Caco-2 (cell line): Measurements from ENCODE around the gene RAE1. TPM values are rescaled to one million over a fixed set of nuclear protein-coding genes. Genes with fewer than 3 reads are reported as not detected.

Source experiments
- BruUV-seq: library from RNA; stranded (reverse); fragments of 400-500 nt; replicated peaks from 2 replicates; lab custom pipeline; 2021; lab: Mats Ljungman, UMichigan
- CTCF ChIA-PET: fragments of 300-600 bp; sonication (Branson Sonifier 250); formaldehyde crosslinking; loops from one replicate; lab custom pipeline; 2022; ENCODE audit warnings: antibody characterized with exemption; lab: Charles Lee
- POLR2A ChIA-PET: fragments of 300-600 bp; sonication (Branson Sonifier 250); formaldehyde crosslinking; loops from one replicate; lab custom pipeline; 2022; ENCODE audit warnings: antibody characterized with exemption; lab: Charles Lee
- DNase-seq, 2 experiments: peaks; one replicate each; pipeline versions ENCODE4 v3.0.0 to v3.0.0-alpha.2; 2020 to 2022
- H3K27me3 ChIP-seq: replicated peaks from 2 replicates; pipeline ENCODE4 v1.6.0; 2011; ENCODE audit warnings: low read length; ENCODE audit not compliant: control insufficient read depth, insufficient read depth
- H3K36me3 ChIP-seq: 2 replicates; pipeline ENCODE4 v1.5.1; 2011; ENCODE audit warnings: low read length; ENCODE audit not compliant: control insufficient read depth, insufficient read depth
- H3K4me1 ChIP-seq: fragments of 250-450 bp; sonication (Bioruptor Pico); 2 replicates; pipeline ENCODE4 v1.5.1; 2020; ENCODE audit warnings: mild to moderate bottlenecking
- H3K4me3 ChIP-seq: 2 replicates; pipeline ENCODE4 v1.5.1; 2011; ENCODE audit warnings: low read depth, mild to moderate bottlenecking, control low read depth, low read length
- H3K9me3 ChIP-seq: fragments of 250-450 bp; sonication (Bioruptor Pico); 2 replicates; pipeline ENCODE4 v1.5.1; 2020; ENCODE audit warnings: mild to moderate bottlenecking, moderate library complexity
- H3K27ac Mint-ChIP-seq: one replicate; pipeline ENCODE4 v1.8.0; 2022; ENCODE audit warnings: mixed read lengths; ENCODE audit not compliant: unreplicated experiment
- H3K27me3 Mint-ChIP-seq: one replicate; pipeline ENCODE4 v1.8.0; 2022; ENCODE audit warnings: mixed read lengths; ENCODE audit not compliant: insufficient read depth, unreplicated experiment
- H3K36me3 Mint-ChIP-seq: one replicate; pipeline ENCODE4 v1.8.0; 2022; ENCODE audit warnings: mild to moderate bottlenecking, mixed read lengths; ENCODE audit not compliant: insufficient read depth, unreplicated experiment
- H3K4me1 Mint-ChIP-seq: one replicate; pipeline ENCODE4 v1.8.0; 2022; ENCODE audit warnings: low read depth, mixed read lengths; ENCODE audit not compliant: unreplicated experiment
- H3K4me3 Mint-ChIP-seq: one replicate; pipeline ENCODE4 v1.8.0; 2022; ENCODE audit warnings: mild to moderate bottlenecking, moderate library complexity, mixed read lengths; ENCODE audit not compliant: unreplicated experiment
- H3K9me3 Mint-ChIP-seq: one replicate; pipeline ENCODE4 v1.8.0; 2022; ENCODE audit warnings: mixed read lengths; ENCODE audit not compliant: unreplicated experiment
- CTCF ChIP-seq, 2 experiments: fragments of 200-600 bp in 1 of 2; IDR thresholded peaks; 1 replicate in 1 of 2; 2 replicates in 1 of 2; pipeline versions ENCODE4 v1.5.1 to v1.8.0; 2011 to 2022; ENCODE audit warnings: antibody characterized with exemption in 1 of 2, control low read depth in 1 of 2, inconsistent platforms in 1 of 2, low read depth in 1 of 2, low read length in 1 of 2, mild to moderate bottlenecking in 1 of 2, moderate library complexity in 1 of 2; ENCODE audit not compliant: insufficient read depth in 1 of 2, severe bottlenecking in 1 of 2, unreplicated experiment in 1 of 2
- intact Hi-C: fragments of 100-400 bp; cut with micrococcal nuclease; formaldehyde crosslinking; loops from one replicate; pipeline ENCODE4 v1.10.0; 2022; ENCODE audit not compliant: unreplicated experiment
- total RNA-seq: library from RNA; stranded (reverse); gene quantifications from 2 replicates; pipeline ENCODE4 v1.2.3, GENCODE V29; 2022

The RAE1 gene
- total RNA-seq, 1 experiment from 2014 or later: 133 TPM

- no peaks in the 10 kb centered on the region for H3K9me3 ChIP-seq
- intact Hi-C loops: no loop called here
- DNase-seq: no peak
- H3K27ac Mint-ChIP-seq: no peak overlapping the region
- no peaks in the 10 kb centered on the region for H3K9me3 Mint-ChIP-seq
- peaks cover 31% of the 10 kb centered on the region for H3K36me3 Mint-ChIP-seq
- H3K27me3 ChIP-seq: no peaks in the 10 kb centered on the region
- CTCF ChIA-PET: no interaction called here
- POLR2A ChIA-PET: no interaction called here
- peaks cover 19% of the 10 kb centered on the region for H3K36me3 ChIP-seq
- no peak overlapping the region for H3K4me3 ChIP-seq
- no peak for TF ChIP-seq CTCF (IDR thresholded peaks at IDR 0.05; ENCODE audit: insufficient read depth in 1 of 2, low read depth in 1 of 2, low read length in 1 of 2, severe bottlenecking in 1 of 2, unreplicated experiment in 1 of 2)
- no peaks in the 10 kb centered on the region for H3K4me1 ChIP-seq
- no peak overlapping the region for H3K4me3 Mint-ChIP-seq
- no peaks in the 10 kb centered on the region for H3K27me3 Mint-ChIP-seq
- peaks cover 7% of the 10 kb centered on the region for H3K4me1 Mint-ChIP-seq
- no TSS peak for BruUV-seq
Measured at GRCh38 chr20:57397693-57398108, 46.6 kb downstream of the RAE1 start.

- peaks cover 24% of the 10 kb centered on the region for H3K36me3 Mint-ChIP-seq
- Histone ChIP-seq H3K4me1 (no peaks in the 10 kb centered on the region), H3K9me3 (no peaks in the 10 kb centered on the region), H3K27me3 (no peaks in the 10 kb centered on the region), H3K4me3 (no peak overlapping the region), H3K36me3 (peaks cover 18% of the 10 kb centered on the region)
- ChIA-PET POLR2A (no interaction called here), CTCF (no interaction called here)
- H3K27me3 Mint-ChIP-seq: no peaks in the 10 kb centered on the region
- intact Hi-C loops: no loop called here
- DNase-seq: no peak
- no peaks in the 10 kb centered on the region for H3K9me3 Mint-ChIP-seq
- BruUV-seq: no TSS peak
- no peak overlapping the region for H3K27ac Mint-ChIP-seq
- peaks cover 7% of the 10 kb centered on the region for H3K4me1 Mint-ChIP-seq
- no peak overlapping the region for H3K4me3 Mint-ChIP-seq
- TF ChIP-seq CTCF (IDR thresholded peaks at IDR 0.05; ENCODE audit: insufficient read depth in 1 of 2, low read depth in 1 of 2, low read length in 1 of 2, severe bottlenecking in 1 of 2, unreplicated experiment in 1 of 2): no peak
Measured at GRCh38 chr20:57398231-57398821, 47.3 kb downstream of the RAE1 start.

- POLR2A ChIA-PET: no interaction called here
- no peak overlapping the region for H3K4me3 Mint-ChIP-seq
- intact Hi-C loops: no loop called here
- no peak for DNase-seq
- no TSS peak for BruUV-seq
- H3K9me3 Mint-ChIP-seq: no peaks in the 10 kb centered on the region
- no peaks in the 10 kb centered on the region for H3K27me3 Mint-ChIP-seq
- no peaks in the 10 kb centered on the region for H3K27me3 ChIP-seq
- peaks cover 2% of the 10 kb centered on the region for H3K4me1 Mint-ChIP-seq
- TF ChIP-seq CTCF (IDR thresholded peaks at IDR 0.05; ENCODE audit: insufficient read depth in 1 of 2, low read depth in 1 of 2, low read length in 1 of 2, severe bottlenecking in 1 of 2, unreplicated experiment in 1 of 2): no peak
- peaks cover 25% of the 10 kb centered on the region for H3K36me3 Mint-ChIP-seq
- CTCF ChIA-PET: no interaction called here
- H3K4me1 ChIP-seq: no peaks in the 10 kb centered on the region
- H3K36me3 ChIP-seq: peaks cover 14% of the 10 kb centered on the region
- peak overlapping the region; percentile 47 for H3K27ac Mint-ChIP-seq
- H3K4me3 ChIP-seq: no peak overlapping the region
- H3K9me3 ChIP-seq: no peaks in the 10 kb centered on the region
Measured at GRCh38 chr20:57398901-57399535, 48.0 kb downstream of the RAE1 start.
